ENCODE results near the gene SLC35B2. TPM values are rescaled to one million over a fixed set of nuclear protein-coding genes. Genes with fewer than 3 reads are reported as not detected.
"Not testable (repeated sequence)": the region's sequence is repeated elsewhere in the genome, so short reads cannot be mapped to it uniquely, and the experiment has no call there.

SLC35B2 gene
- total RNA-seq, 1 donor from 2014 or later: 33.9 TPM

GRCh38 chr6:44233567-44234100 is 23.7 kb downstream of the SLC35B2 start:
- Histone ChIP-seq H3F3A (ENCODE audit: low read depth) (peaks cover 19% of the 10 kb centered on the region), H3K27me3 (no peaks in the 10 kb centered on the region), H3K36me3 (no peaks in the 10 kb centered on the region), H2AFZ (replicated peaks) (no peak overlapping the region), H4K20me1 (ENCODE audit: low read depth) (no peaks in the 10 kb centered on the region), H3K9ac (no peak overlapping the region), H3K4me2 (no peak overlapping the region), H3K4me1 (peaks cover 8% of the 10 kb centered on the region), H3K9me3 (ENCODE audit: low read depth) (no peaks in the 10 kb centered on the region), H3K79me2 (ENCODE audit: low read depth) (no peaks in the 10 kb centered on the region), H3K27ac (no peak overlapping the region), H3K4me3 (no peak overlapping the region)
- Mint-ChIP-seq H3K4me3 (no peak overlapping the region), H3K36me3 (peaks cover 9% of the 10 kb centered on the region), H3K27me3 (ENCODE audit: insufficient read depth, low read depth) (peaks cover 9% of the 10 kb centered on the region), H3K4me1 (peaks cover 30% of the 10 kb centered on the region), H3K27ac (peak overlapping the region; percentile 38), H3K9me3 (no peaks in the 10 kb centered on the region)
- TF ChIP-seq EZH2phosphoT487 (IDR thresholded peaks at IDR 0.05): no peak
- no peak for TF ChIP-seq CTCF (IDR thresholded peaks at IDR 0.05)
- no peak for DNase-seq (ENCODE audit: low spot score)

GRCh38 chr6:44232676-44233566 is 24.4 kb downstream of the SLC35B2 start:
- TF ChIP-seq CTCF (IDR thresholded peaks at IDR 0.05) (no peak), EZH2phosphoT487 (IDR thresholded peaks at IDR 0.05) (no peak), EZH2 (IDR thresholded peaks at IDR 0.05) (no peak)
- H3K9ac ChIP-seq: no peak overlapping the region
- no peak overlapping the region for H3K27ac ChIP-seq
- H3K36me3 ChIP-seq: no peaks in the 10 kb centered on the region
- no peaks in the 10 kb centered on the region for H3K79me2 ChIP-seq (ENCODE audit: low read depth)
- H3K4me3 ChIP-seq: no peak overlapping the region
- H4K20me1 ChIP-seq (ENCODE audit: low read depth): no peaks in the 10 kb centered on the region
- no peak overlapping the region for H2AFZ ChIP-seq (replicated peaks)
- H3K9me3 Mint-ChIP-seq: no peaks in the 10 kb centered on the region
- H3K4me1 ChIP-seq: peaks cover 8% of the 10 kb centered on the region
- H3K27me3 Mint-ChIP-seq (ENCODE audit: insufficient read depth, low read depth): peaks cover 9% of the 10 kb centered on the region
- no peaks in the 10 kb centered on the region for H3K27me3 ChIP-seq
- H3K4me3 Mint-ChIP-seq: no peak overlapping the region
- no peak for DNase-seq (ENCODE audit: low spot score)
- H3K9me3 ChIP-seq (ENCODE audit: low read depth): no peaks in the 10 kb centered on the region
- peak overlapping the region; percentile 53 for H3K27ac Mint-ChIP-seq
- H3F3A ChIP-seq (ENCODE audit: low read depth): peaks cover 19% of the 10 kb centered on the region
- H3K4me1 Mint-ChIP-seq: peaks cover 24% of the 10 kb centered on the region
- H3K36me3 Mint-ChIP-seq: peaks cover 9% of the 10 kb centered on the region
- H3K4me2 ChIP-seq: no peak overlapping the region

- H3K36me3 ChIP-seq; DNase-seq (ENCODE audit: low spot score); H3K27me3 Mint-ChIP-seq (ENCODE audit: insufficient read depth, low read depth); H3K27me3 ChIP-seq; H3K9ac ChIP-seq; H3K9me3 Mint-ChIP-seq; H3K9me3 ChIP-seq (ENCODE audit: low read depth); H3K27ac Mint-ChIP-seq; H3K4me3 ChIP-seq; H3K27ac ChIP-seq; H3K36me3 Mint-ChIP-seq; H3K79me2 ChIP-seq (ENCODE audit: low read depth); H2AFZ ChIP-seq (replicated peaks); H3K4me2 ChIP-seq: not testable (repeated sequence)
- Mint-ChIP-seq H3K4me3 (peak overlapping the region; percentile 53), H3K4me1 (peaks cover 30% of the 10 kb centered on the region)
- peaks cover 15% of the 10 kb centered on the region for H4K20me1 ChIP-seq (ENCODE audit: low read depth)
- peaks cover 19% of the 10 kb centered on the region for H3F3A ChIP-seq (ENCODE audit: low read depth)
- peaks cover 15% of the 10 kb centered on the region for H3K4me1 ChIP-seq
Measured at GRCh38 chr6:44231426-44231825, 25.9 kb downstream of the SLC35B2 start.

All from neural progenitor cell (in vitro differentiated cells).